Measurements from ENCODE around the gene CPEB4.

CPEB4 gene

DNA sequence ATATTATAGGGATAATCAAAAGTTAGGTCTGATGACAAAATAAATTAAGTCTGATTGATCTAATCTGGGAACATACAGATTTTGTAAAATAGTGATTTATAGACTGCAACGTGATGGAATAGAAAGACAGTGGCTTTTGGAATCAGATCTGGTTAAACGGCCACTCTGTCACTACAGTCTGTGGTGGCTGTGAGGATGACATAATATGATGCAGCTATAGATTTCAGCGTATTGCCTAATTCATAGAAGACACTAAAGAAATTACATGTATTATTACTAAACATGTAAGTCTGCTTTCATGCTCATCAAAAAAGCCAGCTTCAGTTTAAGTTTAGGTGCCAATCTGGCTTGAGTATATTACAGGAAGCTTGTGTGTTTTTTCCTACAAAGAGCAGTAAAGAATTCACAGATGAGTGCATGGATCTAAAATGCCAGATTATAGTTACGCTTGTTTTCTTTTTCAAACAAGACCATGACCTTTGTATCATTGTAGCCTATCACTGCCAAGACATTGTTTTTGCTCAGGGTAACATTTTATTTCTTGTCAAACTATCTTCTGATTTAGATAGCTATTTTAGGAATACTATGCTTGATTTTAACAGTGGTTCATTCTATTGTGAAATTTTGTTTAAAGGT lies 25.7 kb downstream of the CPEB4 start:
- no peak for DNase-seq (ENCODE audit: low read depth in 2 of 2)

- no peak for DNase-seq (ENCODE audit: low read depth in 2 of 2)
Measured at GRCh38 chr5:173915310-173916014, 27.3 kb downstream of the CPEB4 start.

- no peak for DNase-seq (ENCODE audit: low read depth in 2 of 2)
Measured at GRCh38 chr5:173916233-173916632, 28.1 kb downstream of the CPEB4 start.

DNA sequence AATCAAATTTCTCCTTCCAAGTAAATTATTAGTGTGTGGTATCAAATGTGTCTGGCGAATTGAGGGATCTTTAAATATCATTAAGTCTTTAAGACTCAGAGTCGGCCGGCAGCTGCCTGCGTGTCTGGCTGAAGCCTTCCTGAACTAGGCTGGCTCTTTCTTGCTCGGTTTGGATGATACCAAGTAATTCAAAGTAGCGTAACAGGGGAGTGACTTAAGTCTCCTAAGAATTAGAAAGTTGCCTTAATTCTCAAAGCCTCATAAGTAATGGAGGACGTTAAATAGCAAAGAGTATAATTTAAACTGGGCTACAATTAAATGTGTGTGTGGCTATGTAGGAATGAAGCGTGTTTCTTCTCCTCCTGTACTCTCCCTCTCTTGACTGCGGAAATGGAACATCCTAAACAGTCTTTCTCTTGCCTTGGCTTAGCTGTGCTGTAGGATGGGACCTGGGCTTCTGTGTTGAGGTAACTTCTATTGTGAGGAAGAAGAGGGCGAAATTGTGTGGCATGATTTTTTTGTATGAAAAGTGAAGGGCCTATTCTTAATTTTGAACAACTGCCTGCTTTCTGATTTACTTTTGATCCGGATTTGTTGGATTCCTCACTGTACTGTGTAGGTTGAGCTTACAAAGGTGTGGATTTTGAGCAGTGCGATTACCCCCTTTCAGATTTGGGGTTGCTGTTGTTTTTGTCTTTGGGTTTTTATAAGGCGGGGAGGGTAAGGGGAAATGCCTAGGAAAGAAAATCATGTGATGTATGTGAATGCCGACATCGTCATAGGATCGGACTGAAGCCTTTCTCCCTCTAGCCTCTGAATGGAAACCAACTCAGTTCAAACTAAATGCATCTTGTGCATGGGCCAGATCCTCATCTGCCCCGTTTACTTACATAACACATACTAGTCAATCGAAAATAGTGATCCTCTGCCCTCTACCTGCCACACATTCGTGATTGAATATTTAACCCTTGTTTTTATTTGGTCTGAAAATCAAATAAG lies 29.9 kb downstream of the CPEB4 start:
- peak; percentile 23 to 32 for DNase-seq (ENCODE audit: low read depth in 2 of 2)

DNA sequence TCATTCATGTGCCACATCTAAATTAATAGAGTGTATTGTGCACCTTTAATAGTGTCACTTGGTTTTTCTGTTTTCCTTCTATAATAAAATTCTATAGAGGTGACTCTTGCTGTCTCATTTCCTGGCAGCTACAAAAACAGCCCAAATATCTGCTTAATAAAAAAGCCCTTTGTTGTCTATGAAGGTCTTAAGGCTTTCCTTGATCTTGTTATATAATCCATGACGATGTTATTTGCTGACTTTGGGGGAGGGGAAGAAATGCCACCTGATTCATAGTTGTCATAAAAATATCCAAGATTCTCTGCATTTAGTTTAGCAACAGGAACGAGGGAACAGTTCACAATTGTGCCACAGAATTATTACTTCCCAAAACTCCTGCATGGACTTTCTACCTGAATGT lies 31.3 kb downstream of the CPEB4 start:
- DNase-seq (ENCODE audit: low read depth in 2 of 2) = no peak

GRCh38 chr5:173920024-173920753 lies 32.0 kb downstream of the CPEB4 start:
- DNase-seq (ENCODE audit: low read depth in 2 of 2) = no peak

GRCh38 chr5:173920866-173921555 lies 32.9 kb downstream of the CPEB4 start:
- no peak for DNase-seq (ENCODE audit: low read depth in 2 of 2)

DNA sequence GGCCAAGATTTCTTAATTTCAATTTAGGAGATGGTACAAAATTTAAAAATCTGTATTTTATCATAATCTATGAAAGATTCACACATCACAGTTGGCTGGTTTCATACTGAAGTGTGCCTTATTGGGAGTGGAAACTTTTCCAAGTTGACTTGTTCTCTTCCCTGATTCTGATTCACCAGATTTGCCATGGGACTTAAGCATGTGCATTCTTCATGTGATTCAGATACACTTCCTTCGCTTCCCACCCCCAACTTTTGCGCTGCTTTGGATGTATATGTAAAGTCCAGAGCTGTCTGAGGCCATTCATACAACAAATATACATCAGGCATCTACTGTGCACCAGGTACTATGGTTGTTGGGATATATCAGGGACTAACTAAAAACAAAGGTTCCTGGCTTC lies 34.4 kb downstream of the CPEB4 start:
- no peak for DNase-seq (ENCODE audit: low read depth in 2 of 2)

- DNase-seq (ENCODE audit: low read depth in 2 of 2) = no peak
Measured at GRCh38 chr5:173923218-173924095, 35.3 kb downstream of the CPEB4 start.

DNA sequence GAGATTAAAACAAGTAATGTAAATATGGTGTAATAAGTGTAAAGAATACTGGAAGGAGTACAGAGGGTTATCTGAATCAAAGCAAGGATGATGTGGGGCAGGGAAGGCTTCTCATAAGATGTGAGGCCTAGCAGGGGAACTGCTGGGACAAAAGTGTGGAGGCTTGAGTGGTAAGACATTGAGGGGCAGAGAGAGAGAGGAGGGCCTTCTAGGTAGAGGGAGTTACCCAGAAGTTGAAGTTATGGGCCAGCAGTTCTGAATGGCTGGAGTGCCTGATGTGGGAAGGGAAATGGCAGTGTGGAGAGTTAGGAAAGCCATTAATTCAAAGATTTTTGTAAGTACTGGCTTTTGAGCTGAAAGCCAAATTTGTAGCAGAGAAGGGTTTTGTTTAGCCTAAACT lies 36.8 kb downstream of the CPEB4 start:
- no peak for DNase-seq (ENCODE audit: low read depth in 2 of 2)

DNA sequence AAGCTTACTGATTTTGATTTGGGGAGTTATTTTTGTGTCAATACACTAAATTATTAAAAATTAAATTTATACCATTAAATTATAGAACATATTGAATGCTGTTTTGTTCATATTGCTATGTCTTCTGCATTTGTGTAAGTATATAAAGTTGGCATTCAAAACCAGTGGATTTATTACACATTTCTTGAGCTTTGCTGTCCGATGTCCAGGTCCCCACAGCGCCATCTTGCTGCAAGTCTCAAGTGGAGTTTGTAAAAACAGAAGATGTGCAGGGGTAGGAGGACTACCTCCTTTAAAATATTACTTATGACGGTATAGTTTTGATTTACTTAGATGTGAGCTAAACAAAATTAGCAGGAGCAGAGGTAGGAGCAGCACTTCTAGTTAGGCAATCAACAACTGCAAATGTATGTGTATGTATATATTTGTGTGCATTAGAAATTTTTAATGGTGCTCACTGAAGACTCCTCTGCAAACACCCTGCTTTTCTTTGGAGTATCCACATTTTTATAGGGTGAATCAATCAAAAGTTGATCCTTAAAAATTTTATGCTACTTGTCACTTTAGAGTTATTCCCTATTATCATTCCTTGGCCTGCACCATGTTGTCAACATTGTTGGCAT lies 37.4 kb downstream of the CPEB4 start:
- DNase-seq (ENCODE audit: low read depth in 2 of 2) = peak in 1 of 2 donors; percentile 4

GRCh38 chr5:173926359-173926758 lies 38.2 kb downstream of the CPEB4 start:
- DNase-seq (ENCODE audit: low read depth in 2 of 2) = no peak

GRCh38 chr5:173928871-173929574 lies 40.9 kb downstream of the CPEB4 start:
- no peak for DNase-seq (ENCODE audit: low read depth in 2 of 2)

DNA sequence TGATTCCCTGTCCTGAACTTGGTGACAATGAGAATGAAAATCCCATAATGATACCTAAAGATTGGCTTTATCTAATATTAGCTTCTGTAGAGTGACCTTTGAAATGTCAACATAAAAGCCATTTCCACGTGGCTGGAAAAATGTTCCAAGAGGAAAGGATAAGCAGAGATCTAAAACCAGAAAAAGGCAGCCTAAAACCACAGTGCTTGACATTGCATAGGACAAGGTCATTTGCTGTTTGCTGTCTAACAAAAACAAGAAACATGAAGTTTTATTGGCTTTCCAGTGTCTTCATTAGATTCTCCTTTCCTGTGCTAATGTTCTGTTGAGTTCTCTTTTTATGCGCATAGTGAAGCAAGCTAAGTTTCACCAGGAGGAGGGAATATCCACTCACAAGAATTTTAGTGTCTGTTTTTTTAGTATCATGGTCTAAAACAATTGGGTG lies 44.6 kb downstream of the CPEB4 start:
- DNase-seq (ENCODE audit: low read depth in 2 of 2) = no peak

DNA sequence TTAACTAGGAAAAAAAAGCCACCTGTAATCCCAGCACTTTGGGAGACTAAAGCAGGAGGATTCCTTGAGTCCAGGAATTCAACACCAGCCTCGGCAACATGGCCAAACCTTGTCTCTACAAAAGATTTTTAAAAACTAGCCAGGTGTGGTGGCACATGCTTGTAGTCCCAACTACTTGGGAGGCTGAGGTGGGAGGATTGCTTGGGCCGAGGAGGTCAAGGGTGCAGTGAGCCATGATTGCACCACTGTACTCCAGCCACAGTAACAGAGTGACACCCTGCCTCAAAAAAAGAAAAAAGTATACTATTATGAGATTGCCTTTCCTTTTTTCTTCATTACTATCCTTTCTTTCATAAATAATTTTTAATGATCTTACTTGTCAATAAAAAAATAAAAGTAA lies 45.8 kb downstream of the CPEB4 start:
- DNase-seq (ENCODE audit: low read depth in 2 of 2) = no peak

DNA sequence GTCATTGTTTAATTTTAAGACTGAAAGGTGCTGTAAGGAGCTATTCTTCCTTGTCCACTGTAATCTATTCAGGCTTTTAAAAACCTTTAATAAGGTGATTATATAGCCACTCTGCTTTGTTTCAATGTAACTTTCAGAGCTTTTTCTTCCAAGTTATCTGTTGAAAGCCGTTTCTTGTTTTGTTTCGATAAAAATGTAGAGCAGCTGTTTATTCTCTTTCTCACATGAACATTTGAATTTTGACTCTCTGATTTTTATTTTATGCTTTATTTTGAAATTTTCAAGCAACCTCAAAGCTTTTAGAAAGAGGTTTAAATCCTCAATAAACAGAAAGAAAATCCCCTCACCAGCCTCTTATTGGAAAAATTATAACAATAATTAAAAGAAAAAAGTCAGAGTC lies 47.2 kb downstream of the CPEB4 start:
- DNase-seq (ENCODE audit: low read depth in 2 of 2) = no peak

DNA sequence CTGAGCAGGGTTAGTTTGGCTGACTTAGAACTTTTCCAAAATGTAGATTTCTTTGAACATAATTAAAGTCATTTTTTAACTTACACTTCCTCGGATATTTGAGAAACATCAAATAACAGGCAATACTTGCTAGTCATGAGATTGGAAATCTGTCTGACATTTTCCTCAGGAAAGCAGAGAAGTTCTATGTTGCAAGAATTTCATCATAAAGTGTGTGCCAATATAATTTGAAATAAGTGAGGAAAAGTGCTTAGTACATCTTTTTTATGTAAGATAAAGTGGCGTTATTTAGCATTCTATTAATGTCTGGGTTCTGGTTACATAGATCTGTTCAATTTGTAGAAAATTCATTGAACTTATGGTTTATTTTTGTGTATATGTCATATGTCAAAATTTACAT lies 52.1 kb downstream of the CPEB4 start:
- no peak for DNase-seq (ENCODE audit: low read depth in 2 of 2)

DNA sequence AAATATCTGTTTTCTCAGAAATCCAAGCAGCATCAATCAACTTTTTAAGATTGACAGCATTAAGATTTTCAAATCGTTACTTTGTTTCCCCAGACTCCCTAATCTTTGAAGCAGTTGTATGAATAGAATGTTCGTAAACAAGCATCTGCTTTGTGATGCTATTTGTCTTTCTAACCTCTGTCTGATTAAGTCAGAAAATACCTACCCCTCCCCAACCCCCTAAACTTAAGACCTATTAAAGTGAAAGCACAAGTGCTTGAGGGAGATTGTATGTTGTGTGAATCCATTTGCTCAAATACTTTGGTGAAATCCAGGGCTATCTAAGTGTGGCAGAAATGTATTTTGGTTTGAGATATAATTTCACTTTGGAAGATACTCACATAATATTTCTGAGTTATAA lies 53.0 kb downstream of the CPEB4 start:
- no peak for DNase-seq (ENCODE audit: low read depth in 2 of 2)

All from stimulated activated CD8-positive, alpha-beta memory T cell treated with anti-CD3 and anti-CD28 coated beads, Interleukin-2, amount 100 ng/mL, for 1 hour (primary cell).